HepG2 (cell line): ENCODE data around the gene ZFP36. TPM values are rescaled to one million over a fixed set of nuclear protein-coding genes. Genes with fewer than 3 reads are reported as not detected.

ENCODE experiments used
- ARID4A ChIP-seq: sonication (generic); formaldehyde crosslinking; IDR thresholded peaks from 2 replicates; pipeline ENCODE4 v1.5.0; 2020; ENCODE audit warnings: mild to moderate bottlenecking, missing genetic modification reagents, borderline replicate concordance
- BHLHE40 ChIP-seq: IDR thresholded peaks from 2 replicates; pipeline ENCODE4 v1.6.1; 2011; ENCODE audit warnings: low read length, improper control_type of control experiment
- BRCA1 ChIP-seq: sonication (generic); formaldehyde crosslinking; IDR thresholded peaks from 2 replicates; pipeline ENCODE4 v1.4.0; 2020; ENCODE audit warnings: missing genetic modification reagents
- BRD4 ChIP-seq: sonication (generic); formaldehyde crosslinking; IDR thresholded peaks from 2 replicates; pipeline ENCODE4 v1.4.0; 2020; ENCODE audit warnings: missing genetic modification reagents
- CHCHD3 ChIP-seq: sonication (generic); formaldehyde crosslinking; IDR thresholded peaks from 2 replicates; pipeline ENCODE4 v1.8.0; 2022; ENCODE audit warnings: mild to moderate bottlenecking, missing genetic modification reagents, moderate library complexity
- HMGXB3 ChIP-seq: sonication (generic); formaldehyde crosslinking; IDR thresholded peaks from 2 replicates; pipeline ENCODE4 v1.4.0; 2020; ENCODE audit warnings: missing genetic modification reagents, borderline replicate concordance
- RBM39 ChIP-seq: fragments of 200-400 bp; formaldehyde crosslinking; IDR thresholded peaks from one replicate; pipeline ENCODE4 v1.6.1; 2018; ENCODE audit warnings: antibody characterized with exemption, mild to moderate bottlenecking, low read depth, low read length; ENCODE audit not compliant: poor library complexity, severe bottlenecking
- SMARCE1 ChIP-seq: fragments of 450-650 bp; IDR thresholded peaks from 2 replicates; pipeline ENCODE4 v1.6.1; 2017; ENCODE audit warnings: borderline replicate concordance
- TCF7 ChIP-seq: sonication (generic); IDR thresholded peaks from 2 replicates; pipeline ENCODE4 v1.6.1; 2016; ENCODE audit warnings: antibody characterized with exemption, low read depth
- ZFP36 ChIP-seq: fragments of 150-350 bp; IDR thresholded peaks from 2 replicates; pipeline ENCODE4 v1.6.1; 2018; ENCODE audit warnings: borderline replicate concordance, low read length, low read depth; ENCODE audit not compliant: partially characterized antibody
- ZNF609 ChIP-seq: sonication (generic); formaldehyde crosslinking; IDR thresholded peaks from 2 replicates; pipeline ENCODE4 v1.4.0; 2020; ENCODE audit warnings: mild to moderate bottlenecking, missing genetic modification reagents, borderline replicate concordance
- ZNF770 ChIP-seq: sonication (generic); formaldehyde crosslinking; IDR thresholded peaks from 2 replicates; pipeline ENCODE4 v1.5.0; 2020; ENCODE audit warnings: mild to moderate bottlenecking, missing genetic modification reagents
- polyA plus RNA-seq, 8 experiments: library from polyadenylated mRNA; depleted of rRNA in 3 of 8; stranded (reverse) in 7 of 8; unstranded in 1 of 8; fragments of >200 nt; fragmentation: Illumina TruSeq in 4 of 8; extraction: Trizol in 4 of 8; gene quantifications; 2 replicates each; pipeline versions ENCODE4 v1.2.1 to v1.2.3, GENCODE V29; 2011 to 2016; ENCODE audit warnings: low read depth in 4 of 8, missing spikeins in 1 of 8, mixed read lengths in 1 of 8; ENCODE audit not compliant: insufficient read depth in 1 of 8
- total RNA-seq, 5 experiments: library from RNA; depleted of rRNA; stranded (reverse); fragments of >200 nt; fragmentation: Illumina TruSeq; extraction: Trizol; gene quantifications; 2 replicates each; pipeline ENCODE4 v1.2.3, GENCODE V29; 2016; ENCODE audit warnings: low read depth in 1 of 5

Gene ZFP36
- total and polyA plus RNA-seq, 2 of the 13 experiments (the other 11 are each of a cell fraction or from before 2014, with no cell fraction given) = 1.4 to 1.7 TPM

GRCh38 chr19:39406656-39407409, at the start of gene ZFP36 (continued):
- TF ChIP-seq ZNF609 (no peak), SMARCE1 (no peak), RBM39 (peak; percentile 68), CHCHD3 (no peak), BHLHE40 (no peak), BRCA1 (0 out of 2 replicates have a peak, but pooled peaks have one; percentile 33), ARID4A (CRISPR knock-in tag) (peak; percentile 77), BRD4 (CRISPR knock-in tag) (no peak), ZNF770 (CRISPR knock-in tag) (no peak), HMGXB3 (CRISPR knock-in tag) (no peak), TCF7 (no peak), ZFP36 (no peak)
